NCI-H69 (cell line): ENCODE measurements around the gene SCART1.
"Not testable (repeated sequence)": the region's sequence is repeated elsewhere in the genome, so short reads cannot be mapped to it uniquely, and the experiment has no call there.

Experiments
- DNase-seq: peaks from one replicate; lab custom pipeline; 2025; lab: John Stamatoyannopoulos, UW

Gene SCART1

GRCh38 chr10:133474027-133474426 is 20.3 kb downstream of the SCART1 start:
- DNase-seq = no peak

- DNase-seq = no peak
Observed at GRCh38 chr10:133474665-133475424, 21.1 kb downstream of the SCART1 start.

GRCh38 chr10:133475425-133475734 is 21.6 kb downstream of the SCART1 start:
- DNase-seq = no peak

- no peak for DNase-seq
Observed at GRCh38 chr10:133475821-133476640, 22.3 kb downstream of the SCART1 start.

- DNase-seq = no peak
Observed at GRCh38 chr10:133476641-133476990, 22.9 kb downstream of the SCART1 start.

GRCh38 chr10:133481086-133481643 is 27.4 kb downstream of the SCART1 start:
- DNase-seq = no peak

GRCh38 chr10:133481657-133482056 is 27.9 kb downstream of the SCART1 start:
- no peak for DNase-seq

- DNase-seq = no peak
Observed at GRCh38 chr10:133484818-133485217, 31.1 kb downstream of the SCART1 start.

GRCh38 chr10:133487085-133487484 is 33.3 kb downstream of the SCART1 start:
- no peak for DNase-seq

- no peak for DNase-seq
Observed at GRCh38 chr10:133488354-133488753, 34.6 kb downstream of the SCART1 start.

- no peak for DNase-seq
Observed at GRCh38 chr10:133489816-133490588, 36.3 kb downstream of the SCART1 start.

GRCh38 chr10:133493562-133493961 is 39.8 kb downstream of the SCART1 start:
- not testable (repeated sequence) for DNase-seq

- not testable (repeated sequence) for DNase-seq
Observed at GRCh38 chr10:133497363-133497762, 43.6 kb downstream of the SCART1 start.

- not testable (repeated sequence) for DNase-seq
Observed at GRCh38 chr10:133499176-133499575, 45.4 kb downstream of the SCART1 start.

- not testable (repeated sequence) for DNase-seq
Observed at GRCh38 chr10:133500897-133501296, 47.2 kb downstream of the SCART1 start.

GRCh38 chr10:133509700-133510099 is 56.0 kb downstream of the SCART1 start:
- no peak for DNase-seq

GRCh38 chr10:133511408-133511807 is 57.7 kb downstream of the SCART1 start:
- no peak for DNase-seq

GRCh38 chr10:133511907-133512528 is 58.3 kb downstream of the SCART1 start:
- DNase-seq = no peak

GRCh38 chr10:133515471-133515870 is 61.7 kb downstream of the SCART1 start:
- DNase-seq = no peak

GRCh38 chr10:133516057-133516456 is 62.3 kb downstream of the SCART1 start:
- no peak for DNase-seq

GRCh38 chr10:133518517-133518916 is 64.8 kb downstream of the SCART1 start:
- DNase-seq = not testable (repeated sequence)
